GM13977 (cell line): Measurements from ENCODE around the gene SLIT3.

Experiments used
- DNase-seq: peaks from one replicate; pipeline ENCODE4 v3.0.0; 2012; ENCODE audit warnings: low spot score
- in situ Hi-C: fragments of 300-500 bp; cut with MboI; formaldehyde crosslinking; loops from one replicate; pipeline ENCODE4 v1.12.0; 2022; ENCODE audit warnings: low sequenced_read_pairs, low pct_unique_long_range_greater_than_20kb, mixed read lengths, inconsistent platforms; ENCODE audit not compliant: unreplicated experiment
- TF ChIP-seq, protein P1 (sequence below): IDR thresholded peaks from 2 replicates; pipeline ENCODE4 v1.5.1; 2012; ENCODE audit warnings: mild to moderate bottlenecking, control low read depth; ENCODE audit not compliant: insufficient read depth; ENCODE audit errors: extremely low read depth, missing control alignments

Gene SLIT3

GRCh38 chr5:169185626-169186025 is 115.3 kb downstream of the SLIT3 start:
- TF ChIP-seq, protein P1, sequence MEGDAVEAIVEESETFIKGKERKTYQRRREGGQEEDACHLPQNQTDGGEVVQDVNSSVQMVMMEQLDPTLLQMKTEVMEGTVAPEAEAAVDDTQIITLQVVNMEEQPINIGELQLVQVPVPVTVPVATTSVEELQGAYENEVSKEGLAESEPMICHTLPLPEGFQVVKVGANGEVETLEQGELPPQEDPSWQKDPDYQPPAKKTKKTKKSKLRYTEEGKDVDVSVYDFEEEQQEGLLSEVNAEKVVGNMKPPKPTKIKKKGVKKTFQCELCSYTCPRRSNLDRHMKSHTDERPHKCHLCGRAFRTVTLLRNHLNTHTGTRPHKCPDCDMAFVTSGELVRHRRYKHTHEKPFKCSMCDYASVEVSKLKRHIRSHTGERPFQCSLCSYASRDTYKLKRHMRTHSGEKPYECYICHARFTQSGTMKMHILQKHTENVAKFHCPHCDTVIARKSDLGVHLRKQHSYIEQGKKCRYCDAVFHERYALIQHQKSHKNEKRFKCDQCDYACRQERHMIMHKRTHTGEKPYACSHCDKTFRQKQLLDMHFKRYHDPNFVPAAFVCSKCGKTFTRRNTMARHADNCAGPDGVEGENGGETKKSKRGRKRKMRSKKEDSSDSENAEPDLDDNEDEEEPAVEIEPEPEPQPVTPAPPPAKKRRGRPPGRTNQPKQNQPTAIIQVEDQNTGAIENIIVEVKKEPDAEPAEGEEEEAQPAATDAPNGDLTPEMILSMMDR = no peak
- in situ Hi-C loops = no loop called here
- no peak for DNase-seq

- in situ Hi-C loops = no loop called here
- DNase-seq = no peak
- TF ChIP-seq, protein P1 = no peak
Observed at GRCh38 chr5:169183576-169183975, 117.4 kb downstream of the SLIT3 start.

- DNase-seq = no peak
- TF ChIP-seq, protein P1 = no peak
- in situ Hi-C loops = no loop called here
Observed at GRCh38 chr5:169182797-169183196, 118.1 kb downstream of the SLIT3 start.

- no peak for DNase-seq
- in situ Hi-C loops = no loop called here
- TF ChIP-seq, protein P1 = no peak
Observed at GRCh38 chr5:169181814-169182213, 119.1 kb downstream of the SLIT3 start.

GRCh38 chr5:169178754-169179153 is 122.2 kb downstream of the SLIT3 start:
- DNase-seq = no peak
- in situ Hi-C loops = no loop called here
- TF ChIP-seq, protein P1 = no peak

GRCh38 chr5:169178274-169178673 is 122.7 kb downstream of the SLIT3 start:
- DNase-seq = no peak
- in situ Hi-C loops = no loop called here
- TF ChIP-seq, protein P1 = no peak
